ENCODE measurements around the gene DPH7.

Gene DPH7

DNA sequence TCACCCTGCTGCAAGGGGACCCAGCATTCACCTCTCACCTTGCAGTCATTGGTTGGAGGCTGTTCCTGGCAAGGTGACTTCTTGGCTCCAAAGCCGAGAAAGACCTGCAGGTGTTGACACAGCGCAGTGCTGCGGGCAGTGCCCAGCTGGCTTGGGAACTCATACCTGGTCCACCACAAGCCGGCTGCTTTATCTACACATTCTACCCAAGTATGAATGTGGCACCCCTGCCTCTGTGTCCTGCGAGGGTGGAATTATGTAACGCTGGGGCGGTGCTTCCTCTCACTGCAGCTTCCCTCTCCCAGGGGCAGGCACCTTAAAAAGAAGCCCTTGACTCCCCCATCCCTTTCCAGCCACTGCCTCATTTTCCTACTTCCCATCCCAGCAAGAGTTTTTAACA lies 14.0 kb upstream of the DPH7 start:
- no peak overlapping the region for H3K4me3 ChIP-seq
- H3K27ac ChIP-seq: no peak overlapping the region
- no peak for DNase-seq (ENCODE audit: low spot score)
- TF ChIP-seq, protein P1, sequence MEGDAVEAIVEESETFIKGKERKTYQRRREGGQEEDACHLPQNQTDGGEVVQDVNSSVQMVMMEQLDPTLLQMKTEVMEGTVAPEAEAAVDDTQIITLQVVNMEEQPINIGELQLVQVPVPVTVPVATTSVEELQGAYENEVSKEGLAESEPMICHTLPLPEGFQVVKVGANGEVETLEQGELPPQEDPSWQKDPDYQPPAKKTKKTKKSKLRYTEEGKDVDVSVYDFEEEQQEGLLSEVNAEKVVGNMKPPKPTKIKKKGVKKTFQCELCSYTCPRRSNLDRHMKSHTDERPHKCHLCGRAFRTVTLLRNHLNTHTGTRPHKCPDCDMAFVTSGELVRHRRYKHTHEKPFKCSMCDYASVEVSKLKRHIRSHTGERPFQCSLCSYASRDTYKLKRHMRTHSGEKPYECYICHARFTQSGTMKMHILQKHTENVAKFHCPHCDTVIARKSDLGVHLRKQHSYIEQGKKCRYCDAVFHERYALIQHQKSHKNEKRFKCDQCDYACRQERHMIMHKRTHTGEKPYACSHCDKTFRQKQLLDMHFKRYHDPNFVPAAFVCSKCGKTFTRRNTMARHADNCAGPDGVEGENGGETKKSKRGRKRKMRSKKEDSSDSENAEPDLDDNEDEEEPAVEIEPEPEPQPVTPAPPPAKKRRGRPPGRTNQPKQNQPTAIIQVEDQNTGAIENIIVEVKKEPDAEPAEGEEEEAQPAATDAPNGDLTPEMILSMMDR (IDR thresholded peaks at IDR 0.05): no peak

DNA sequence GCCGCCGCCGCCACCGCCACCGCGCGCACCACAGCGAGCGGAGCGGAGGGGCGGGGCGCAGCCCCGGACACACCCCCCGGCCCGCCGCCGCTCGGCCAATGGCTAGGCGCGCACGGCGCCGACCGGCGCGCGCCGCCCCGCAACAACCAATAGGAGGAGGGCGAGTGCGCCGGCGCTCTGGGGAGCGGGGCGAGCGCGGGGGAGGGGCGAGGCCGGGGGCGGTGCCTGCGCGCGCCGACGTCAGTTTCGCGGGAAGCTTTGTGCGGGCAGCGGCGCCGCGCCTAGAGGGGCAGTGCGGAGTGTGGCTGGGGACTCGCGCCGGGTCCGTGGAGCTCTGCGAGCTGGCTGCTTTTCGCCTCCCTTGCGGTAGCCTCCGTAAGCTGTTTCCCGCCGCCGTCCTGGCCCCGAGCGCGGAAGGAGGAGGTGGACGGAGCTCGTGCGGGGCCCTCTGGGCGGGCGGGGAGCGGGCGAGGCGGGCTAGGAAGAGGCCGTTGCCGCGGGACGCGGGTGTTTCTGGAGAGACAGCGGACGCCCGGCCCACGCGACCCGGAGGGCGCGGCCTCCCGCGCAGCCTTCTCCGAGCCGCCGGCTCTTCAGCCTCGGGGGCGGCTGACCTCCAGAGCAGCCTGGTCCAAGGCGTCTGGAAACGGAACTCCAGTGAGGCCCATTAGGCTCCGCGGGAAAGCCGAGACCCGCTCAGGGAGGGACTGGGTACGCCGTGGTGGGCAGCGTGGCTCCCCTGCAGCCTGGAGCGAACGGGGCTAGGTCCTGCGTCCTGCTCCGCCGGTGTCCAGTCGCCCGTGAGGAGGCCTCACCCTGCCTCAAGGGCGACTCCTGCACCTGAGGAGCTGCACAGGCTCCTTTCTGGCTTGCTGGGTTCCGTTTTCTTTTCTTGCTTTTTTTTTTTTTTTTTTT lies 12.0 kb upstream of the DPH7 start, which contains the start of gene ZMYND19:
ZMYND19 (minus strand) TSS at position 44 of the 915 bp plus-strand sequence. CDS start 249 bp downstream, outside the sequence.
- peak within 1 kb of the TSS; percentile 16 to 80 for H3K27ac ChIP-seq
- peak within 1 kb of the TSS; percentile 95 for H3K4me3 ChIP-seq
- TF ChIP-seq, protein P1 (IDR thresholded peaks at IDR 0.05): no peak
- peak; percentile 86 for DNase-seq (ENCODE audit: low spot score)

DNA sequence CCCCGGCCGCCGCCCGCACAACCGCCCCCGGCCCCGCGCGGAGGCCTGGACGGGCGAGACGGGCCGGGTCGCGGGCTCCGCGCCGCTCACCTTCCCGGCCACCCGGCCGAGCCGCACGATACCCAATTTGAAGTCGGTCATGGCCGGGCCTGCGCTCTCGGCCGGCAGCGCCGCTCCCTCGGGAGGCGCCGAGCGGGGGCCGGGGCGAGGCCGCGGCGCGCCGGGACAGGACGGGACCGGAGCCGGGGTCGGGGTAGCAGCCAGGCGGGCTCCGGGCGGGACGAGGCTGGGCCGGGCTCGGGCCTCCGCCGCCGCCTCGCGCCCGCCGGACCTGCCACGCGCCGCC lies 11.4 kb upstream of the DPH7 start:
- peak overlapping the region; percentile 95 for H3K4me3 ChIP-seq
- H3K27ac ChIP-seq: peak overlapping the region in 1 of 2 donors; percentile 80
- no peak for DNase-seq (ENCODE audit: low spot score)
- TF ChIP-seq, protein P1 (IDR thresholded peaks at IDR 0.05): no peak

DNA sequence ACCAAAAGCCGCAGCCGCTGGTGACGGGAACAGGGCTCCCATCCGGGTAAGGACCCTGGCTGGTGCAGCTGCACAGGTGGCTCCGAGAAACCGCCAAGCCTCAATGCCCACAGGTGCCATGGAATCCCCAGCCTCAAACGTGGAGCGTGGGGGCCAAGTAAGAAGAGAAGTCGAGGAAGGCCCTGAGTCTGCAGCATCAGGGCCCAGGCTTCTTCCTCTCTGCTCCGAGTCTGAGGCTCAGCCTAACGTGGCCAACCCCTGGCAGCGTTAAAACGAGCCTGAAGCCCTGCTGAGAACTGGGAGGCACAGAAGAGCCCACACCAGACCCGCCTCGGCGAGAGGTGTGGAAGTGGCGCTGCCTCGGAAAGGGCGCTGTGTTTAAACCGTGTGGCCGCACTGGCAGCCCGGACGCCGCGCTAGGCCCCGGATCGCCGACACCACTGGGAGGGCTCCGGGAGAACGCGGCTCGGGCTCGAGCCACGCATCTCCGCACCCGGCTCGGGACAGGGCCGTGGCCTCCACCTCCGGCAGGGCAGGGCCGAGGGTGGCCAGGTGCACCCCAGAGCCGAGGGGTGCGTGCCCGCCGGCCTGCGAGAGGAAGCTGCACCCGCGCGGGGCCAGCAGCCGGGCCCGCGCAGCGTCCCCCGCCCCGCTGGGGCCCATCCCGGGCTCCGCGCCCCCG lies 10.9 kb upstream of the DPH7 start:
- DNase-seq (ENCODE audit: low spot score): no peak
- TF ChIP-seq, protein P1 (IDR thresholded peaks at IDR 0.05): no peak
- Histone ChIP-seq H3K4me3 (peak overlapping the region; percentile 95), H3K27ac (peak overlapping the region in 1 of 2 donors; percentile 80)

DNA sequence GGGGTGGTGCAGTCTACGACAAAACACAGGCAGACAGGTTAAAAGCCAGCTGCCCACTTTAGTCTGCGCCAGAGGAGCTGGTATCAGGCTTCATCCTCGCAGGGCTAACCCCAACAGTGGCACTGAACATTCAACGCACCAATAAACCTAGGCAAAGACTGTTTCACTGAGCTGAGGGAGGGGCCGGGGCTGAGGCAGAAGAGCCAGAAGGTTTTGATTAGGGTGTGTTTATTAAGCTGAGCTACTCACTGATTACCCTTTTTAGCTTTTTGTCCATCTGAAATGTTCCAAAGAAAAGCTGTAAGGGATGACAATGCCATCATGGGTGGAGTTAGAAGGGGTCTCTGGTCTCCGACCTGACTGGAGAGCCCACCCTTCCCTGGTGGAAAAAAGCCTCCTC lies 10.2 kb upstream of the DPH7 start:
- no peak for DNase-seq (ENCODE audit: low spot score)
- peak overlapping the region; percentile 95 for H3K4me3 ChIP-seq
- no peak overlapping the region for H3K27ac ChIP-seq
- TF ChIP-seq, protein P1 (IDR thresholded peaks at IDR 0.05): no peak

DNA sequence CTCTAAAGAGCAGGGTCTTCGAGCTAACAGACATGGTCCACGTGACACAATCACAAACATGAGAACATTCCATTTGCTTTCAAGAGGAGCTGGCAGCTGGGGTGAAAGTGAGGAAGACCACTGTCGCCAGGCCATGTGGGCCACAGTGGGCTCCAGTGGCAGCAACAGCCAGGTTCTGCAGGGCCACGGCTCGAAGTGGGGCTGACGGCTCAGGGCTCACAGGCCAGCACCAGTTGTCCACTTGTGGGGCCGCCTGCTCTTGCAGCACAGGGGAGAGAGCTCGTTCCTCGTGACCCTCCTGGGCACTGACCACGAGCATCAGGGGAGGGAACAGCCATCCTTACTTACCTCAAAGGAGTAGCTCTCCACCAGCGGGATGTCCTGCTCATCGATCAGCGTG lies 9.6 kb upstream of the DPH7 start:
- H3K4me3 ChIP-seq: no peak overlapping the region
- TF ChIP-seq, protein P1 (IDR thresholded peaks at IDR 0.05): no peak
- DNase-seq (ENCODE audit: low spot score): no peak
- H3K27ac ChIP-seq: no peak overlapping the region

Measured in coronary artery (tissue), 2 donors.